ENCODE measurements around the gene HMCN1.
"Not testable (repeated sequence)": the region's sequence is repeated elsewhere in the genome, so short reads cannot be mapped to it uniquely, and the experiment has no call there.

The HMCN1 gene

DNA sequence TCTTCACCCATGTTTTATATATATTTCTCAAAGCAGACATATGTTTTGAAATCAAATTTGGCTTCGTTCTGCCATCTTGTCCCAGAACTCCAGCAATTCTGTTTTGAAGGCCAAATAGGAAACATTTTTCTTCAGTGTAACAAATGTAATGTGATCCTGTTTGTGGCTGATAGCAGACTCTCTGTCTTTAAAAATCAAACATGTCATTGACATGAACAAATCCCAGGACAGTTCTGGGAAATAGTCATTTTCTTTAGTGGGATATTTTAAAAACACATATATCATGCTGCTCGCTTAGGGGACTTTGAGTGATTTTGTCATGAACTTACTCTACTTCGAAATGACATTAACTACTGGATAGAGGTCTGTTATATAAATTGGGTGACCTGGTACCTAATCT lies 51.4 kb downstream of the HMCN1 start:
- no peak overlapping the region for H3K4me3 ChIP-seq (ENCODE audit: low read depth, low read length)
- TF ChIP-seq, protein P1, sequence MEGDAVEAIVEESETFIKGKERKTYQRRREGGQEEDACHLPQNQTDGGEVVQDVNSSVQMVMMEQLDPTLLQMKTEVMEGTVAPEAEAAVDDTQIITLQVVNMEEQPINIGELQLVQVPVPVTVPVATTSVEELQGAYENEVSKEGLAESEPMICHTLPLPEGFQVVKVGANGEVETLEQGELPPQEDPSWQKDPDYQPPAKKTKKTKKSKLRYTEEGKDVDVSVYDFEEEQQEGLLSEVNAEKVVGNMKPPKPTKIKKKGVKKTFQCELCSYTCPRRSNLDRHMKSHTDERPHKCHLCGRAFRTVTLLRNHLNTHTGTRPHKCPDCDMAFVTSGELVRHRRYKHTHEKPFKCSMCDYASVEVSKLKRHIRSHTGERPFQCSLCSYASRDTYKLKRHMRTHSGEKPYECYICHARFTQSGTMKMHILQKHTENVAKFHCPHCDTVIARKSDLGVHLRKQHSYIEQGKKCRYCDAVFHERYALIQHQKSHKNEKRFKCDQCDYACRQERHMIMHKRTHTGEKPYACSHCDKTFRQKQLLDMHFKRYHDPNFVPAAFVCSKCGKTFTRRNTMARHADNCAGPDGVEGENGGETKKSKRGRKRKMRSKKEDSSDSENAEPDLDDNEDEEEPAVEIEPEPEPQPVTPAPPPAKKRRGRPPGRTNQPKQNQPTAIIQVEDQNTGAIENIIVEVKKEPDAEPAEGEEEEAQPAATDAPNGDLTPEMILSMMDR (IDR thresholded peaks at IDR 0.05; ENCODE audit: control insufficient read depth, extremely low read depth, insufficient read depth), result no peak
- no peak for DNase-seq (ENCODE audit: low read depth)

DNA sequence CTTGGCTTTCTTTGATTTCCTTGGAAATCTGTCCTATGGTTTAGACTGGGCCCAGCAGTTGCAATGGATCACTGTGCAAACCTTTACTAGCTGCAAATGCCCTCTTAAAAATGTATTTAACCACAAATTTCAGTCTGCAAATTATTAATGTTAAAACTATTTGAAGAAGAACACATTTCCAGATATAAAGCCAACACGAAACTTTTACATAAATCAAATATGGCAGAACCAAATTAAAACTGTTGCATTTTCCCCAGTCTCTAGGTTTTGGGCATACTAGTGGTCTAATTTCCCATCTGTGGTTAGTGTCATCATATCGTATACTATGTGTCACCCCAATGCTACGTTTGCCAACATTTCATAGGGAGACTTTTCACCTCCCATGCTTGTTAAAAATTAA lies 52.3 kb downstream of the HMCN1 start:
- DNase-seq (ENCODE audit: low read depth), result no peak
- no peak overlapping the region for H3K4me3 ChIP-seq (ENCODE audit: low read depth, low read length)
- TF ChIP-seq, protein P1 (IDR thresholded peaks at IDR 0.05; ENCODE audit: control insufficient read depth, extremely low read depth, insufficient read depth), result no peak

DNA sequence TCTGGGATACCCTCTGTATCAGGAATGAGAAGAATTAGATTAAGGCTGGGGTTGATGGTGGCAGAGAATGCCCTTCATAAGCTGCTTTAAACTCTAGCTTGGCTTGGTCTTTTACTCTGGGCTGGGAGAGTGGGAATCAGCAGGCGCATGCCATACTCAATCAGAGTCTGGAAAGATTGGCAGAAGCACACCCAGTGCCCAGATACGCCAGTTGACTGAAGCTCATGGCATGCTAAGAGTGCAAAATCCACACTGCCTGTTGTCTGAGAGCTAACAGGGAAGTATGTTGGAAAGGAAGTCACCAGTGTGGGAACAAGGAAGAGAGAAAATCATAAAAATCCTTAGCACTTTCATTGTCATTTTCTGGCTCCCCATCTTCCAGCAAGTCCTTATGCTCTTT lies 53.0 kb downstream of the HMCN1 start:
- DNase-seq (ENCODE audit: low read depth), result no peak
- TF ChIP-seq, protein P1 (IDR thresholded peaks at IDR 0.05; ENCODE audit: control insufficient read depth, extremely low read depth, insufficient read depth), result no peak
- no peak overlapping the region for H3K4me3 ChIP-seq (ENCODE audit: low read depth, low read length)

DNA sequence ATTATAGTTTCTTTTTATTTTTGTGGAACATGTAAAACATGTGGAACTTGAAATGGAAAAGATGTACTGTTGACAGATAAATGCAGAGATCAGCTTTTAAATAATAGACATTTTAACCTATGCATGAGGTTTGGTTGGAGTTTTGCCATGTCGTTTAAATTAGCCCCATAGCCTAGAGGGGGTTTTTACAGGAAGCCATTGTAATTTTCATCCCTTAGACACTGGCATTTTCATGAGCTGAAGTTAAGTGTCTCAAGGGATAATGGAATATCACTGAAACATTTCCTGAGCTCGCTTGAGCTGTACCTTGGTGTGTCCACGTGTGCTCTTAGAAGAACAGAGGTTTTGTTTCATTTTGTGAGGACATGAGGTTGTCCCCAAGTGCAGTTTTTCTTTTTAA lies 54.2 kb downstream of the HMCN1 start:
- DNase-seq (ENCODE audit: low read depth), result no peak
- no peak overlapping the region for H3K4me3 ChIP-seq (ENCODE audit: low read depth, low read length)
- TF ChIP-seq, protein P1 (IDR thresholded peaks at IDR 0.05; ENCODE audit: control insufficient read depth, extremely low read depth, insufficient read depth), result no peak

DNA sequence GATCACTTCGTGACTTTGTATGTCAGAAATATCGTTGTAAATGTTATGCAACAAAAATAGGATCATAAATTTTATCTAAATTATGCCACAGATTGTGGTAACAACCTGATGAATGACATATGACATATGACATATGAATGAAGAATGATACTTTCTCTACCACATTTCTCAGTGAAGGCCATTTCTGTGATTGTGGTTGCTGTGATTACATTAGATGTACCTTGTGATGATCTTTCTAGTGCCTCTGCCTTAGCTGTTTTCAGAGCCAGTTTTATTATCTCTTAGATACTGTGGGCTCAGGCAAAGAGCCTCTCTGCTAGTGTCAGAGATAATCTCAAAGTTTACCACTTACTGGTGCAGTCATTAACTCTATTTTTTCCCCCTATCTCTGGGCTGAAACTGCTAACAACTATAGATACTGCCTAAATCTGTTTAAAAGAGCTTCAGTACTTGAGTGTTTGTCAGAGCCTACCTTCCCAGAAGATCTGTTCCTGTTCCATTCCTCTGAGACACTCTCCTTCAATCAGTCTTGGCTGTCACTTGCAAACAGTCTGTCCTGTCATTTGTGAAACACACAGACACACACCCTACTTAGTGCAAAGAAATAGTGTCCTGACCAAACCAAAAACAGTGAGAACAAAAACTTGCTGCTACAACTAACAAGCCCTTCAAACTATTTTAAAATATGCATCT lies 55.5 kb downstream of the HMCN1 start:
- TF ChIP-seq, protein P1 (IDR thresholded peaks at IDR 0.05; ENCODE audit: control insufficient read depth, extremely low read depth, insufficient read depth), result no peak
- H3K4me3 ChIP-seq (ENCODE audit: low read depth, low read length), result no peak overlapping the region
- no peak for DNase-seq (ENCODE audit: low read depth)

DNA sequence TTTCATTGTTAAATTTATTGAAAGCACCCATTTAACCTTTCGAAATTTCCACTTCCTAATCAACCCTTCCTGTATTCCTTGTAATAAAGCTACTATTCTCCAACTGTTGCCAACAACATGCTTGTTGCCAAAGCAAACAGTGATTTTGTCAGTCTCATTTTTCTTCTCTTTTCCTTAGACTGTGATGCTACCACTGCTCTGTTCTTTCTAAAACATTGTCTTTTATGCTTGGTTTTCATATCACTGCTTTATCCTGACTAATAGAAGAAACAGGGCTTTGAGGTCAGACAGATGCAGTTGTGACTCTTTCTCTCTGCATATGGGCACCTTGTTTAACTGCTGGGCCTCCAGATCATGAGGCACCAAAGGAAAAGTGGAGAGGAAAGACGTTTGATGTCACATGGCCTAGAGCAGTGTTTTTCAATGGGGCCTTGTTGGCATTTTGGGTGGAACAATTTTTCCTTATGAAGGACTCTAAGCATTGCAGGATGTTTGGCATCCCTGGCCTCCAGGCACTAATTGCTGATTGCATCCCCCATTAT lies 56.1 kb downstream of the HMCN1 start:
- DNase-seq (ENCODE audit: low read depth), result peak; percentile 8
- no peak overlapping the region for H3K4me3 ChIP-seq (ENCODE audit: low read depth, low read length)
- TF ChIP-seq, protein P1 (IDR thresholded peaks at IDR 0.05; ENCODE audit: control insufficient read depth, extremely low read depth, insufficient read depth), result no peak

DNA sequence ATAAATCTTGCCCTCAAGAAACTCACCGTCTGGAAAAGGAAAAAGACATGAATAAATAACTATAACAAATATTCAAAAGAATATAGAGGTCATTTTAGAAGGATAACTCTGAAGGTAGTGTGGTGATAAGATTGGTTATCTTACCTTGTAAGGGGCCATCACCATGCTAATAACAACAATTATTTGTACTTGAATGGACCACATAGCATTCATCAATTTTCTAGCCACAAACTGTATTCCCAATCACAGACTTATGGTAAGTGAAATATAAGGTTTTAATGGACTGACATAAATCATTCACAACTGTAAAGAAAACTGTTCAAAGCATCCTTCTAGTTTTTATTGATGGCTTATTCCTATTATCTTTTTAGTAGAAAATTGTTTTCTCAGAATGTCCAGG lies 57.8 kb downstream of the HMCN1 start:
- H3K4me3 ChIP-seq (ENCODE audit: low read depth, low read length), result no peak overlapping the region
- TF ChIP-seq, protein P1 (IDR thresholded peaks at IDR 0.05; ENCODE audit: control insufficient read depth, extremely low read depth, insufficient read depth), result no peak
- no peak for DNase-seq (ENCODE audit: low read depth)

DNA sequence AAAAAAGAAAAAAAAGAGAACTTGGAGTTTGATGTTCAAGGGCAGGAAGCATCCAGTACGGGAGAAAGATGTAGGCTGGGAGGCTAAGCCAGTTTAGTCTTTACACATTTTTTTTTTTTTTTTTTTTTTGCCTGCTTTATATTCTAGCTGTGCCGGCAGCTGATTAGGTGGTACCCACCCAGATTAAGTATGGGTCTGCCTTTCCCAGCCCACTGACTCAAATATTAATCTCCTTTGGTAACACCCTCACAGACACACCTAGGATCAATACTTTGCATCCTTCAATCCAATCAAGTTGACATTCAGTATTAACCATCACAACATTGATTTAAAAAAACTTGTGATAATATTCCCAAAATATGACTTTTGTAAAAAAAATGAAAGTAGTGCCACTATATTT lies 60.3 kb downstream of the HMCN1 start:
- H3K4me3 ChIP-seq (ENCODE audit: low read depth, low read length); DNase-seq (ENCODE audit: low read depth): not testable (repeated sequence)

Measured in LNCaP clone FGC (cell line).